H1 (cell line): ENCODE measurements around the gene LHFPL6. TPM values are rescaled to one million over a fixed set of nuclear protein-coding genes. Genes with fewer than 3 reads are reported as not detected.

Experiments
- TAF1 ChIP-seq: IDR thresholded peaks from 2 replicates; pipeline ENCODE4 v1.6.1; 2011; ENCODE audit warnings: mild to moderate bottlenecking, low read depth, low read length
- polyA plus RNA-seq, 7 experiments: library from polyadenylated mRNA; depleted of rRNA in 3 of 7; stranded (reverse) in 5 of 7; unstranded in 2 of 7; fragments of >200 nt in 5 of 7; fragments of 200-250 nt in 2 of 7; gene quantifications; 1 replicate in 5 of 7; 2 replicates in 1 of 7; 4 replicates in 1 of 7; pipeline versions ENCODE4 v1.2.1 to v1.2.3, GENCODE V29; 2011 to 2013; ENCODE audit warnings: missing spikeins in 2 of 7, mixed read lengths in 2 of 7
- total RNA-seq: library from RNA; stranded (reverse); fragmentation: NEBNext Ultra II Directional; extraction: Animal tissue kit (Norgen Biotek cat#: 25700); gene quantifications from 2 replicates; pipeline ENCODE4 v1.2.1, GENCODE V29; 2021

Gene LHFPL6
- total and polyA plus RNA-seq, 2 of the 8 experiments (the other 6 are each of a cell fraction or from before 2014, with no cell fraction given): 7.6 to 17.0 TPM

DNA sequence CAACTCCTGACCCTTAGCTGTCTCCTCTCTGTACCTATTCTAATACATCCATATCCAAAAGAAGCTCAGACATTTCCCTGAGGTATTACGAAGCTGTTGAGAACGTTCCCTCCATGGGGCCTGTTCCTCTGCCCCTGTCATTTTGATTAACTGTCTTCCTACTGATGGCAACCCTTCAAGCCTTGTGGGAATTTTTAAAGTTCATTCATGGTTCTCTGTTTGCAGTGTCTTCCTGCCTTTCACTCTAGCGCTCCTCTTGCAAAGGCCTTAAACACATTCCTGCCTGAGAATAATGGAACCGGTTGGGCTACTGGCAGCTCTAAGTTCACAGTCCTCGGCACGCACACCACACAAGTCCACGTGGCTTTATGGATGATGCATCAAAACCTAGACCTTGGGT lies 66.1 kb downstream of the LHFPL6 start (continued):
- TF ChIP-seq TAF1: no peak
